K562 (cell line): ENCODE measurements around the gene CRABP1. TPM values are rescaled to one million over a fixed set of nuclear protein-coding genes. Genes with fewer than 3 reads are reported as not detected.
A peak's percentile ranks its signal among the peaks of the same experiment; 100 is the strongest.

Source experiments
- EHMT2 ChIP-seq: fragments of 450-650 bp; IDR thresholded peaks from 2 replicates; pipeline ENCODE4 v1.6.1; 2018; ENCODE audit warnings: antibody characterized with exemption
- HDAC2 ChIP-seq: fragments of 450-650 bp; IDR thresholded peaks from 2 replicates; pipeline ENCODE4 v1.6.1; 2016; ENCODE audit warnings: mild to moderate bottlenecking
- MTA3 ChIP-seq: fragments of 450-650 bp; formaldehyde crosslinking; IDR thresholded peaks from 2 replicates; pipeline ENCODE4 v1.6.1; 2017; ENCODE audit warnings: mild to moderate bottlenecking, borderline replicate concordance
- MYNN ChIP-seq, 2 experiments: sonication (generic); formaldehyde crosslinking in 1 of 2; IDR thresholded peaks; 2 replicates each; pipeline versions ENCODE4 v1.5.0 to v1.6.1; 2016 to 2020; ENCODE audit warnings: antibody characterized with exemption in 1 of 2, missing genetic modification reagents in 1 of 2
- POLR2G ChIP-seq: fragments of 200-400 bp; formaldehyde crosslinking; IDR thresholded peaks from 2 replicates; pipeline ENCODE4 v1.6.1; 2017; ENCODE audit warnings: low read depth, mild to moderate bottlenecking, antibody characterized with exemption, low read length, moderate library complexity
- RBFOX2 ChIP-seq: fragments of 200-400 bp; formaldehyde crosslinking; IDR thresholded peaks from 2 replicates; pipeline ENCODE4 v1.6.1; 2017; ENCODE audit warnings: low read depth, mild to moderate bottlenecking, low read length, moderate library complexity
- SRSF1 ChIP-seq: fragments of 200-400 bp; formaldehyde crosslinking; IDR thresholded peaks from 2 replicates; pipeline ENCODE4 v1.6.1; 2017; ENCODE audit warnings: mild to moderate bottlenecking, low read depth, low read length, moderate library complexity
- TBL1XR1 ChIP-seq, 2 experiments: IDR thresholded peaks; 2 replicates each; pipeline ENCODE4 v1.6.1; 2012; ENCODE audit warnings: improper control_type of control experiment in 2 of 2, low read length in 2 of 2, mild to moderate bottlenecking in 1 of 2
- TEAD1 ChIP-seq, 2 experiments: fragments of 450-650 bp in 1 of 2; sonication (generic) in 1 of 2; formaldehyde crosslinking; IDR thresholded peaks; 2 replicates each; pipeline versions ENCODE4 v1.4.0 to v1.8.0; 2020 to 2022; ENCODE audit warnings: mild to moderate bottlenecking in 2 of 2, missing genetic modification reagents in 1 of 2
- THRB ChIP-seq: fragments of 450-650 bp; formaldehyde crosslinking; conservative IDR thresholded peaks from 2 replicates; pipeline ENCODE4 v1.4.0; 2022; ENCODE audit warnings: mild to moderate bottlenecking, missing genetic modification characterization
- ZNF589 ChIP-seq: fragments of 200-800 bp; sonication (Bioruptor generic); IDR thresholded peaks from 2 replicates; pipeline ENCODE4 v1.6.1; 2016; ENCODE audit warnings: low read depth, missing genetic modification characterization, missing compliant biosample characterization
- ZNF592 ChIP-seq: fragments of 450-650 bp; IDR thresholded peaks from 2 replicates; pipeline ENCODE4 v1.6.1; 2017; ENCODE audit warnings: antibody characterized with exemption, mild to moderate bottlenecking
- ZNF609 ChIP-seq: sonication (generic); formaldehyde crosslinking; IDR thresholded peaks from 2 replicates; pipeline ENCODE4 v1.8.1; 2023; ENCODE audit warnings: missing genetic modification reagents, mild to moderate bottlenecking, borderline replicate concordance
- polyA plus RNA-seq, 8 experiments: library from polyadenylated mRNA; depleted of rRNA in 4 of 8; stranded (reverse) in 5 of 8; unstranded in 3 of 8; fragments of >200 nt; fragmentation: Nextera tagmentation in 2 of 8; fragmentation: Illumina TruSeq in 1 of 8; extraction: Ambion mirVana in 2 of 8; extraction: Trizol in 1 of 8; gene quantifications; 2 replicates each; pipeline versions ENCODE4 v1.2.1 to v1.2.3, GENCODE V29; 2011 to 2014; ENCODE audit warnings: inconsistent platforms in 1 of 8, missing spikeins in 1 of 8
- total RNA-seq, 7 experiments: library from RNA; depleted of rRNA in 6 of 7; stranded (reverse); fragments of >200 nt in 6 of 7; fragmentation: Illumina TruSeq in 2 of 7; extraction: Trizol in 2 of 7; gene quantifications; 2 replicates each; pipeline versions ENCODE4 v1.2.1 to v1.2.3, GENCODE V29; 2011 to 2021; ENCODE audit warnings: low replicate concordance in 1 of 7
- TF ChIP-seq, protein P1 (sequence below): fragments of 450-650 bp; IDR thresholded peaks from 2 replicates; pipeline ENCODE4 v1.6.1; 2017; ENCODE audit warnings: antibody characterized with exemption

Gene CRABP1
- total and polyA plus RNA-seq, 9 of the 15 experiments (the other 6 are each of a cell fraction or from before 2014, with no cell fraction given) = 0.60 TPM; not detected in 8

DNA sequence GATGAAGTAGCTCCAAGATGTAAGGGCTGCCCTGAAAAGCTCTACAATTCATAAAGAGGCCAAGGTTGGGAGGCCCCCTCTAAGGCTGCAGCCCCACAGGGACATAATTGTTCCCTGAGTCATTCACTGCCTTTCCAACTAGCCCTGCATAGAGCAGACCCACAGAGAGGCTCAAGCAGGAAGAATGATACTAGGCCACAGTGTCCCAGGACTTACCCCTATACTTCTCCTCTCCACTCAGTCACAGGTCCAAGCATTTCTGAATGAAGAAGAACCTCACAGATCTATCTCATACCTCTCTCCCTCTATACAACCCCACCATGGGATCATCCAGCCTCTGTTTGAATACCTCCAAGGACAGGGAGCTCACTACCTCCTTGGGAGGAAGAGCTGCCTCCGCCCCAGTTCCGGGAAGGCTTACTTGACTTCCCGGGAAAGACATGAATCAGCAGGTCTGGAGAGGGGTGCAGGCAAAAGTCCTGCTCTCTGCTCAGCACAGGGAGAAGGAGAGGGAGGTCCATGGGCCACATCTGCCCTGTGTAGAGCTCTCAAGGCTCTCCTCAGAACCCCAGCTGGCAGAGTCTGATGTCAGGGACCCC lies 33.9 kb upstream of the CRABP1 start (continued):
- TF ChIP-seq POLR2G (no peak), MYNN (IDR thresholded peaks at IDR 0.05) (no peak), MYNN (CRISPR knock-in tag; IDR thresholded peaks at IDR 0.05) (no peak), RBFOX2 (0 out of 2 replicates have a peak, but pooled peaks have one; percentile 24), ZNF589 (0 out of 2 replicates have a peak, but pooled peaks have one; percentile 70), MTA3 (peak; percentile 61; the same call in 1 of the 2 replicates), THRB (CRISPR knock-in tag) (no peak), TEAD1 (CRISPR knock-in tag; IDR thresholded peaks at IDR 0.05) (no peak), HDAC2 (peak; percentile 95), SRSF1 (no peak), TBL1XR1 (IDR thresholded peaks at IDR 0.05; ENCODE audit: low read length in 2 of 2) (peak in 1 of 2 experiments; percentile 53; a peak in 1 of 4 replicates), ZNF609 (CRISPR knock-in tag) (no peak), EHMT2 (peak; percentile 63; the same call in 1 of the 2 replicates), ZNF592 (peak; percentile 74; the same call in 1 of the 2 replicates)
- TF ChIP-seq, protein P1, sequence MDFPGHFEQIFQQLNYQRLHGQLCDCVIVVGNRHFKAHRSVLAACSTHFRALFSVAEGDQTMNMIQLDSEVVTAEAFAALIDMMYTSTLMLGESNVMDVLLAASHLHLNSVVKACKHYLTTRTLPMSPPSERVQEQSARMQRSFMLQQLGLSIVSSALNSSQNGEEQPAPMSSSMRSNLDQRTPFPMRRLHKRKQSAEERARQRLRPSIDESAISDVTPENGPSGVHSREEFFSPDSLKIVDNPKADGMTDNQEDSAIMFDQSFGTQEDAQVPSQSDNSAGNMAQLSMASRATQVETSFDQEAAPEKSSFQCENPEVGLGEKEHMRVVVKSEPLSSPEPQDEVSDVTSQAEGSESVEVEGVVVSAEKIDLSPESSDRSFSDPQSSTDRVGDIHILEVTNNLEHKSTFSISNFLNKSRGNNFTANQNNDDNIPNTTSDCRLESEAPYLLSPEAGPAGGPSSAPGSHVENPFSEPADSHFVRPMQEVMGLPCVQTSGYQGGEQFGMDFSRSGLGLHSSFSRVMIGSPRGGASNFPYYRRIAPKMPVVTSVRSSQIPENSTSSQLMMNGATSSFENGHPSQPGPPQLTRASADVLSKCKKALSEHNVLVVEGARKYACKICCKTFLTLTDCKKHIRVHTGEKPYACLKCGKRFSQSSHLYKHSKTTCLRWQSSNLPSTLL = no peak
